T-helper 2 cell treated with Interferon-gamma antibody and Interleukin-4, amounts not matched to agents 5 μg/mL and 100 μg/mL, for 36 hours (primary cell): ENCODE measurements around the gene MAPK8IP1.
"Not testable (repeated sequence)": the region's sequence is repeated elsewhere in the genome, so short reads cannot be mapped to it uniquely, and the experiment has no call there.

ENCODE experiments used
- DNase-seq: peaks from one replicate; pipeline ENCODE4 v3.0.0; 2021; ENCODE audit warnings: low spot score
- H3K27ac Mint-ChIP-seq: one replicate; pipeline ENCODE4 v1.8.0; 2021; ENCODE audit warnings: mild to moderate bottlenecking, mixed read lengths
- H3K27me3 Mint-ChIP-seq: one replicate; pipeline ENCODE4 v1.8.0; 2021; ENCODE audit warnings: low read depth, mixed read lengths
- H3K36me3 Mint-ChIP-seq: one replicate; pipeline ENCODE4 v1.8.0; 2021; ENCODE audit warnings: low read depth, mixed read lengths
- H3K4me1 Mint-ChIP-seq: one replicate; pipeline ENCODE4 v1.8.0; 2021; ENCODE audit warnings: low read depth, mixed read lengths
- H3K4me3 Mint-ChIP-seq: one replicate; pipeline ENCODE4 v1.8.0; 2022; ENCODE audit warnings: mild to moderate bottlenecking, moderate library complexity, mixed read lengths
- H3K9me3 Mint-ChIP-seq: one replicate; pipeline ENCODE4 v1.8.0; 2021; ENCODE audit warnings: mixed read lengths

The MAPK8IP1 gene

GRCh38 chr11:45889966-45890365, 4.5 kb downstream of the MAPK8IP1 start:
- Mint-ChIP-seq H3K9me3 (no peaks in the 10 kb centered on the region), H3K27ac (no peak overlapping the region), H3K36me3 (no peaks in the 10 kb centered on the region), H3K4me1 (peaks cover 1% of the 10 kb centered on the region), H3K27me3 (peaks cover 6% of the 10 kb centered on the region), H3K4me3 (no peak overlapping the region)
- DNase-seq = no peak

GRCh38 chr11:45890886-45891550, 5.6 kb downstream of the MAPK8IP1 start:
- no peaks in the 10 kb centered on the region for H3K36me3 Mint-ChIP-seq
- no peaks in the 10 kb centered on the region for H3K9me3 Mint-ChIP-seq
- H3K27me3 Mint-ChIP-seq = peaks cover 9% of the 10 kb centered on the region
- no peaks in the 10 kb centered on the region for H3K4me1 Mint-ChIP-seq
- no peak for DNase-seq
- no peak overlapping the region for H3K27ac Mint-ChIP-seq
- no peak overlapping the region for H3K4me3 Mint-ChIP-seq

DNA sequence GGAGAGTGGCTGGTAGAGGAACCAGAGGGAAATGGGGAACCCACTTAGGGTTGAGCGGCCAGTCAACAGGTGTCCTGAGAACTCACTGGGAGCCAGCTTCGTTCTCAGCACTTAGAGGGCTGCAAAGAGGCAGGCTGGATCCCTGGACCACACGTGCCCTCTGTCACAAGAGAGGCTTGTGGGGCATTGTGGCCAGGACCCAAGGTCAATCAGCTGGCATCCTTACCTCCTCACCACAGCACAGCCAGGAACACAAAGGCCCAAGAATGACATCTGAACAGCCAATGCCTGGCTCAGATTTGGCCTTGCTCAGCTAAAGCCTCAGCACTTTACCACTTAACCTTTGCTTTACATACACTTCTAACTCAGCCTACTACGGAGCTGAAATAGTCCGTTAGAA, 7.4 kb downstream of the MAPK8IP1 start:
- Mint-ChIP-seq H3K4me1 (no peaks in the 10 kb centered on the region), H3K9me3 (no peaks in the 10 kb centered on the region), H3K27me3 (peaks cover 8% of the 10 kb centered on the region), H3K27ac (no peak overlapping the region), H3K36me3 (no peaks in the 10 kb centered on the region), H3K4me3 (no peak overlapping the region)
- DNase-seq = no peak

DNA sequence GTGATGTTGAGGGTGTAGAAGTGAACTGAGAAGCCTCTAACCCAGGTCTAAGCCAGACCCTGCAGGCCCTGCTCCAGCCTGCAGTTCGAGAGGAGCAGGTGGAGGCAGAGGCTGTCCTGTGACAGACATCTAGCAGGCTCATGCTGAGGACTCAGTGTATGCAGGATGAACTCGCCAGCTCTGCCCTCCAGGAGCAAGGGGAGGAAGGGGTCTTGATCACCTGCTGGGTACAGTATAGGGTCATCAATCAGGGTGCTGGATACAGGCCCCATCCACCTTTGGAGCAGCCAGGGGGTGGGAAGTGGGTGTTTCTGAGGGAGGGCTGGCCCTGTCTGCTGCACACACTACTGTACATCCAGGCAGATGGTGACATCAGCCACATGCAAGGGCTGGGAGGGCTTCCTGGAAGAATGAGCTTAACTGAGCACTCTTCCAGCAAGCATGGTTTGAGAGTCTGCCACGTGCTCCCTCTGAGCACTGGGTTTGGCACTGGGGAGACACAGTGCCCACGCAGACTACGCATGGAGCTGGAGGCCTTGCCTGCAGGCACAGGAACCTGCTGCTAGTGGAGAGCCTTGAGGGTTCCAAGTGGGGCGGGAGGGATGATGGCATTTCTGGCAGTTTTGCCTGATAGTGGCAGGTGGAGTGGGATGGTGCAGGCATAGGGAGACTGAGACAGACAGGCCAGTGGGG, 9.2 kb downstream of the MAPK8IP1 start:
- Mint-ChIP-seq H3K27ac (no peak overlapping the region), H3K4me1 (no peaks in the 10 kb centered on the region), H3K9me3 (no peaks in the 10 kb centered on the region), H3K27me3 (peaks cover 18% of the 10 kb centered on the region), H3K4me3 (no peak overlapping the region), H3K36me3 (no peaks in the 10 kb centered on the region)
- DNase-seq = no peak

GRCh38 chr11:45895553-45896259, 10.3 kb downstream of the MAPK8IP1 start:
- Mint-ChIP-seq H3K4me3 (no peak overlapping the region), H3K4me1 (no peaks in the 10 kb centered on the region), H3K9me3 (no peaks in the 10 kb centered on the region), H3K27ac (no peak overlapping the region), H3K36me3 (no peaks in the 10 kb centered on the region), H3K27me3 (peaks cover 22% of the 10 kb centered on the region)
- no peak for DNase-seq

GRCh38 chr11:45896422-45896984, 11.1 kb downstream of the MAPK8IP1 start:
- Mint-ChIP-seq H3K27me3 (peaks cover 29% of the 10 kb centered on the region), H3K4me3 (no peak overlapping the region), H3K4me1 (no peaks in the 10 kb centered on the region)

GRCh38 chr11:45897556-45897955, 12.1 kb downstream of the MAPK8IP1 start:
- Mint-ChIP-seq H3K36me3 (no peaks in the 10 kb centered on the region), H3K4me1 (no peaks in the 10 kb centered on the region), H3K27me3 (peaks cover 32% of the 10 kb centered on the region), H3K27ac (no peak overlapping the region), H3K4me3 (no peak overlapping the region), H3K9me3 (no peaks in the 10 kb centered on the region)
- no peak for DNase-seq

More at GRCh38 chr11:45896422-45896984, 11.1 kb downstream of the MAPK8IP1 start:
- H3K9me3 Mint-ChIP-seq = no peaks in the 10 kb centered on the region
- no peak for DNase-seq
- H3K27ac Mint-ChIP-seq = no peak overlapping the region
- H3K36me3 Mint-ChIP-seq = no peaks in the 10 kb centered on the region

GRCh38 chr11:45899086-45899447, 13.6 kb downstream of the MAPK8IP1 start:
- no peaks in the 10 kb centered on the region for H3K36me3 Mint-ChIP-seq
- H3K27me3 Mint-ChIP-seq = peaks cover 32% of the 10 kb centered on the region
- DNase-seq = no peak
- H3K9me3 Mint-ChIP-seq = no peaks in the 10 kb centered on the region
- H3K27ac Mint-ChIP-seq = no peak overlapping the region
- peak overlapping the region; percentile 40 for H3K4me3 Mint-ChIP-seq
- no peaks in the 10 kb centered on the region for H3K4me1 Mint-ChIP-seq

GRCh38 chr11:45899448-45900174, 14.2 kb downstream of the MAPK8IP1 start:
- no peaks in the 10 kb centered on the region for H3K9me3 Mint-ChIP-seq
- peak; percentile 58 for DNase-seq
- no peak overlapping the region for H3K27ac Mint-ChIP-seq
- no peaks in the 10 kb centered on the region for H3K4me1 Mint-ChIP-seq
- peaks cover 32% of the 10 kb centered on the region for H3K27me3 Mint-ChIP-seq
- peak overlapping the region; percentile 40 for H3K4me3 Mint-ChIP-seq
- no peaks in the 10 kb centered on the region for H3K36me3 Mint-ChIP-seq

- not testable (repeated sequence) for H3K36me3 Mint-ChIP-seq, H3K27ac Mint-ChIP-seq, H3K9me3 Mint-ChIP-seq, DNase-seq, H3K4me1 Mint-ChIP-seq
- Mint-ChIP-seq H3K27me3 (peaks cover 27% of the 10 kb centered on the region), H3K4me3 (peak overlapping the region; percentile 25)
Observed at GRCh38 chr11:45900175-45900800, 14.8 kb downstream of the MAPK8IP1 start.

DNA sequence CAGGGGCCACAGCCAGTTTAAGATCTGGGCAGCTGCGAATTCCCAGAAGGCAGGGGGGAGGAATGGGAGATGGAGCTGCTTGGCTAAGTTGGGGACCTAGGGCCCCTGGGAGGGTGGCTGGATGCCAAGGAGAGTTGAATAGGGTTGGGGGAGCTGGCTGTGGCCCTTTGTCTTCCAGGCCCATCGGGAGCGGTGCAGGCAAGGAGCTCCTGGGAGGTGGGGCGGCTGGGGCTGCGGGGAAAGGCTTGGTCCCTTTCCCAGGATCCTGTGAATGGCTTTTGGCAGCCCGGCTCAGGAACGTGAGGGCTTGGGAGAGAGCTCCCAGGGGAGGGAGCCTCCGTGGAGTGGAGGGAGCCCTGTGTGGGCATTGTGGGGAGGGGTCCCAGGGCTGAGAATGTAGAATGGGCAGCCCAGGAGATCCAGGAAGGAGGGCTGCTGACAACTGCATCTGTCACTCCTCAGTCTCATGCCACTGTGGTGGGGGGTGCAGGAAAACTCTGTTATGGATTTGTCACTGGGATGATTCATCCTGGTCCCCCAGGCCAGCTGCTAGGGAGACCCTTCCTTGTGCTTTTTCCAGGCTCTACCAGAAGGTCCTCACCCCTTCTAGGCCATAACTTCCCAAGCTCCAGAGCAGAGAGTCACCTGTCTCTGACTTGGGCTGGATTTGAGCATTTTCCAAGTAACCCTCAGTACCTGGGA, 15.6 kb downstream of the MAPK8IP1 start:
- DNase-seq = no peak
- no peaks in the 10 kb centered on the region for H3K36me3 Mint-ChIP-seq
- H3K27me3 Mint-ChIP-seq = peaks cover 27% of the 10 kb centered on the region
- H3K4me1 Mint-ChIP-seq = no peaks in the 10 kb centered on the region
- no peaks in the 10 kb centered on the region for H3K9me3 Mint-ChIP-seq
- peak overlapping the region; percentile 25 for H3K4me3 Mint-ChIP-seq
- H3K27ac Mint-ChIP-seq = no peak overlapping the region

DNA sequence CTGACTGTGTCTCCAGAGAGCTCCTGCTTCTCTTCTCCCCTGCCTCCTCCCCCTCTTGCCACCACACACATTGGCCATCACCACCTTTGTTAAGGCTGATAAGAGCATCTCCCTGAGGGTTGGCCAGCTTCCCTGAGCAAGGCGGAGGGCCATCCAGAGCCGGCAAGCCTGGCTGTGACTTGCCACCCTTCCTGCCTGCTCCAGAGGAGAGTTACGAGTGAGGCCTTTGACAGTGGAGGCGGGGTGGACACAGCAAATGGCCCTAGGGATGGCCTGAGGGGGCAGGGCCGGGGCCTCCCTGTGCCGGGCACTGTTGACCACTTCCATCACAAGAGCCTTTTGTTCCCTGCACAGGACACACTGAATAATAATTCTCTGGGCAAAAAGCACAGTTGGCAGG, 16.2 kb downstream of the MAPK8IP1 start:
- Mint-ChIP-seq H3K36me3 (no peaks in the 10 kb centered on the region), H3K9me3 (no peaks in the 10 kb centered on the region), H3K4me1 (peaks cover 2% of the 10 kb centered on the region), H3K27ac (no peak overlapping the region), H3K27me3 (peaks cover 27% of the 10 kb centered on the region), H3K4me3 (no peak overlapping the region)
- no peak for DNase-seq
